Pulmonary artery endothelial cell (primary cell): ENCODE measurements around the gene STUB1. TPM values are rescaled to one million over a fixed set of nuclear protein-coding genes. Genes with fewer than 3 reads are reported as not detected.

ENCODE experiments used
- DNase-seq: peaks from one replicate; pipeline ENCODE4 v3.0.0-alpha.2; 2011; ENCODE audit warnings: low read depth, low spot score
- total RNA-seq: library from RNA; depleted of rRNA; stranded (reverse); fragments of >200 nt; gene quantifications from 2 replicates; pipeline ENCODE4 v1.2.3, GENCODE V29; 2014

Gene STUB1
- total RNA-seq, 1 donor from 2014 or later: 146 TPM

DNA sequence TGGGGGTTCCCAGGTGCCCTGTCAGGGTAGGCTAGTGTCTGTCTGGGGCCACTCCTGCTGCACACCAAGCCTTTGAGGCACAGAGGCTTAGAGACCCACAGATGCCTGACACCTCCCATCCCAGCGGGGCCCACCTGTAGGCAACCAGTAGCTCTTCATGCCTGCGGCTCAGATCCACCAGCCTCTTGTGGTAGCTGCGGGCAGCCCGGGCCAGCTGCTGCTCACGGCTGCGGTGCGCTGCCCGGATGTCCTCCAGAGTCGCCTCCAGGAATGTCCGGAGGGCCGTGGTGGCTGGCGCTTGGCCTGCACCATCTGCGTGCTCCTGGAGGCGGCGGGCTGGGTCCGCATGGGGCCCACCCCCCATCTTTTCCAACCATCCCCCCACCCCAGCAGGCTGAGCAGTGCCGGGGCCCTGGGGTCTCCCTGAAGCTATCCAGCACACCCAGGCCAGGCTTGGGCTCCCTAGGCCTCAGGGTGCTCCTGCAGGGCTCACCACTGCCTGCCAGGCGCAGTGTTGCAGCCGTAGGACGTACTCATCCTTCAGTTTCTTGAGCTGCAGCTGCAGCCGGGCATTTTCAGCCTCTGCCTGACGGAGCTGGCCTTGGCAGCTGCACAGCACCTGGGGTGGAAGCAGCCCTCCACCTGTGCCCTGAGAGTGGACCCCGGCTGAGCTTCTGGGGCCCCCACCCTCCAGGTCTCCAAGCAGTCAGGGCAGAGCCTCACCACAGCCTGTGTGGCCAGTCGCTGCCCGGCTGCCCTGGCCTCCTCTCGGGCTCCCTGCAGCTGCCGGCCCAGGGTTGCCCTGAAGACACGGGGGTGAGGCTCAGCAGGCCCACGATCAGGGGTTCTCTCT, 44.2 kb downstream of the STUB1 start:
- DNase-seq: no peak

DNA sequence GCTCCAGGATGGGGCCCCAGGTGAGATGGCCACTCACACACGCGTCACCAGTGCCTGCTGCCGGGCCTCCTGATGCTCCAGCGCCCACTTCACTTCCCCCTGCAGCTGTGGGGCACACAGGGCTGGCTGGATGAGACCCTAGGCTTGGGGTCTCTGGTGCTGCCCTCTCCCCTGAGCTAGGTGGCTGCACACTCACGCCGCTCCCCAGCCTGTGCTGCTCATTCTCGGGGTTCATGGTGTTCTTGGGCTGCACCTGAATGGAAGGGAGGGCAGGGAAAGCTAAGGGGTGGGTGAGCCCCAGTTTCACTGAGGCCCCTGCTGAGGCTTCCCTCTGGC, 44.8 kb downstream of the STUB1 start:
- no peak for DNase-seq

DNA sequence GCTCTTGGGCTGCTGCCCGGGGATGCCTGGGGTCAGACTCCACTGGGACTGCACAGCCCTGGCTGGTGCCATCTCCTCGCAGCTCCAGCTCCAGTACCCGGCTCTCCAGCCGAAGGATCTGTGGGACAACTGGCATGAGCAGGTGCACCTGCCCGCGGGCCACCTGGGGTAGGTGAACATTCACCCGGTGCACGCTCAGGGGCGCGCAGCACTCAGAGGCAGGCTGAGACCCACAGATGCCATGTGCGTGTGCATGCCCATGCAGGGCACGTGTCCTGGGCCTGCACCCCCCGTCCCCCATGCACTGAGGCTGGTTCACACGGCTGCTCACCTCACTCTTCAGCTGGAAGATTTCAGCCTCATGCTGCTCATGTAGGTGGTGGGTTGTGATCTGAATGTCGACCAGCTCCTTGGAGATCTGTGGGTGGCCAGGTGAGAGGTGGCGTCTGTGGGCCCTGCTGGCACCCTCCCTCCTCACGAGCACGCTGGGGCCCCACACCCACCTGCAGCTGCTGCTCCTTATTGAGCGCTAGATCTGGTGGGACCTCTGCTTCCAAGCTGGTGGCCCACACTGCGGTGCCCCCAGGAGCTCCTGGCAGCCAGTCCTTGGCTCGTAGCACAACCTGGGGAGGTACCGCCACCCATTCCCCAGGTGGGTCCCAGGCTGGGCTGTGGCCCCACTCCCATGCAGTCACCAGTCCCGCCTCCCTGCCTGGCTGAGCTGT, 45.4 kb downstream of the STUB1 start:
- no peak for DNase-seq

DNA sequence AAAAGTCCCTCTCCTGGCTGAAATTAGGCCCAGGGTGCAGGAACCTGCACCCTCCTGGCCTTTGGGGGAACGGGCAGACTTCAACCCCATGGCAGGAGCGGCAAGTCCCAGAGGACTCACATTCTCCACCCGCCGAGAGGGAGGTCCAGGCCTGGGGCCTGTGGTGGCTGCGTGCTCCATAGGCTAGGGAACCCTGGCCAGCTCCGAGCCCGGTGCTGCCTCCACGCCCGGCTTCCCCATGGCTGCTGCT, 45.9 kb downstream of the STUB1 start:
- DNase-seq: no peak

DNA sequence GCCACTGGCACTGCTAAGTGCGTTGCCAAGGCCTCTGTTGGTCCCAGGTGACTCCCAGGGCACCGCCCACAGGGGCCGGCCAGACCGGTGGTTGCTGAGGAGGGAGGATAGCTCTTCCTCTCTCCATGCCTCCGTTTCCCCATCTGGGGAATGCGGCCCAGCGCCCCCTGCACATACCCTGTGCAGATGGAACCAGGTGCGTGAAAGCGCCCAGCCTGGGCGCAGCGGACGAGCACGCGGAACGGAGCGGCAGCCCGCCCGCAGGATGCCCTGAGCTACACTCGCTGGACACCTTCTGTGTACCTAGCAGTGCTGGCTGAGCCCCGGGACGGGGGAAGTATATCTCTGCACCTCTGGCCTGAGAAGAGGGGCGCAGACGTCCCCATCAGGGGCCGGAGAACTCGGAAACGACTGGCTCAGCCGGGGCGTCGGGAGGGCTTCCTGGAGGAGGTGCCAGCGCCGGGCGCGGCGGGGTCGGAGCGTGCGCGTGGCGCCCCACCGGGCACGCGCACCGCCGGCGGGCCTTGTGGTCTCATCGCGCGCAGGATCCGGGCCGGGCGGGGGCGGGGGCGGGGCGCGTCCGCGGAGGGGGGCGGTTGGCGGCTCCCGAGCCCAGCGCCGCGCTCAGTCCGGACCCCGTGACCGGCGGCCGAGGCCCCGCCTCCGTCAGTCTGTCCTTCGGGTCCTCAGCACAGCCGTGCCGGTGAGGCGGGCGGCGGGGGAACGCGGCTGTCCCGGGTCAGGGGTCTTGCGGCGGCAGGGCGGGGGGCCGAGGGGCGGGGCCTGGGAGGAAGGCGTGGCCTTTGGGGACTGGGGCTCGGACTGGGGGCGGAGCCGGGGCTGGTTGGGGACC, 46.5 kb downstream of the STUB1 start, which contains the start of the genes CCDC78 and HAGHL:
TSS of gene CCDC78 (minus strand) at position 6 of the 853 bp plus-strand sequence. CDS start 76 bp downstream, outside the sequence.
TSS of gene HAGHL (plus strand) at position 669 of the 853 bp plus-strand sequence. CDS start 404 bp downstream, outside the sequence.
- no peak for DNase-seq

DNA sequence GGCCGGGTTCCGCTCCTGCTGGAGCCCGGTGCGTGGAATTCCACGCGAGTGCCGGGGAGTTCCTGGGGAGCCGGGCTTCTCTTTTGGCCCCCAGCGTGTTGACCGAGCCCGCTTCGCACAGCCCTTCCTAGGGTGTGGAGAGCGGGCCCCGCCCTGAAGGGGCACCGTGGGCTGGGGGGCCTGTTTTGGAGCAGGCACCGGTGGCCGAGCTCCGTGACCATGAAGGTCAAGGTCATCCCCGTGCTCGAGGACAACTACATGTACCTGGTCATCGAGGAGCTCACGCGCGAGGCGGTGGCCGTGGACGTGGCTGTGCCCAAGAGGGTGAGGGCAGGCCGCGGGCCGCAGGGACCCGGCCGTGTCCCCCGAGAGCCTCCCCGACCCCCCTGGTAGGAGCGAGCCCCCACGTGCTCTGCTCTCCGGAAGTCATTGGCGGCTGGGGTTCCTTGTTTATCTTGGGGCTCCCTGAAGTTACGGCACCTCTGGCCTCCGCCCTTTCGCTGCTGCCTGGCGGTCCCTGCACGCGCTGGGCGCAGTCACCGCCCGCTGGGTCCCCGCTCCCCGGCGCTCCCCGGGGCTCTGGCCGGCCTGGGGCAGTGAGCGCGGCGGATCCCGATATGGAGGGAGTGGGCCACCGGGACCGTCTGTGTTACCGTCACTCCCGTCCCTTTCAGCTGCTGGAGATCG, 47.2 kb downstream of the STUB1 start:
- DNase-seq: no peak

DNA sequence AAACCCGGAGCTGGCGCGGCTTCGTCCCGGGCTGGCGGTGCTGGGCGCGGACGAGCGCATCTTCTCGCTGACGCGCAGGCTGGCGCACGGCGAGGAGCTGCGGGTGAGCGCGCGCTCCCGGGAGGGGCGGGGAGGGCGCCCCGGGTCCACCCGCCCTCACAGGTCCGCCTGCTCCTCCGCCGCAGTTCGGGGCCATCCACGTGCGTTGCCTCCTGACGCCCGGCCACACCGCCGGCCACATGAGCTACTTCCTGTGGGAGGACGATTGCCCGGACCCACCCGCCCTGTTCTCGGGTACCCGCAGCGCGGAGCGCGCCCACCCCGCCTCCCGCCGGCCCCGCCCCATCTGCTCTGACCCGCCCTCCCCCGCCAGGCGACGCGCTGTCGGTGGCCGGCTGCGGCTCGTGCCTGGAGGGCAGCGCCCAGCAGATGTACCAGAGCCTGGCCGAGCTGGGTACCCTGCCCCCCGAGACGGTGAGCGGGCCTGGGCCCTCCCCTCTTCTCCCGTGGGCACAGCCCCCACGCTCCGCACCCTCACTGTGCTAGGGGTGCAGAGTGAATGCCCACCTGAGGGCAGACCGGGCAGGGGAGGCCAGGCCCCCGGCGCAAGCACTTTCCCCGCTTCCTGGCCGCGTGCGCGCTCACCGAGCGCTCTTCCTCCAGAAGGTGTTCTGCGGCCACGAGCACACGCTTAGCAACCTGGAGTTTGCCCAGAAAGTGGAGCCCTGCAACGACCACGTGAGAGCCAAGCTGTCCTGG, 48.1 kb downstream of the STUB1 start:
- DNase-seq: no peak

DNA sequence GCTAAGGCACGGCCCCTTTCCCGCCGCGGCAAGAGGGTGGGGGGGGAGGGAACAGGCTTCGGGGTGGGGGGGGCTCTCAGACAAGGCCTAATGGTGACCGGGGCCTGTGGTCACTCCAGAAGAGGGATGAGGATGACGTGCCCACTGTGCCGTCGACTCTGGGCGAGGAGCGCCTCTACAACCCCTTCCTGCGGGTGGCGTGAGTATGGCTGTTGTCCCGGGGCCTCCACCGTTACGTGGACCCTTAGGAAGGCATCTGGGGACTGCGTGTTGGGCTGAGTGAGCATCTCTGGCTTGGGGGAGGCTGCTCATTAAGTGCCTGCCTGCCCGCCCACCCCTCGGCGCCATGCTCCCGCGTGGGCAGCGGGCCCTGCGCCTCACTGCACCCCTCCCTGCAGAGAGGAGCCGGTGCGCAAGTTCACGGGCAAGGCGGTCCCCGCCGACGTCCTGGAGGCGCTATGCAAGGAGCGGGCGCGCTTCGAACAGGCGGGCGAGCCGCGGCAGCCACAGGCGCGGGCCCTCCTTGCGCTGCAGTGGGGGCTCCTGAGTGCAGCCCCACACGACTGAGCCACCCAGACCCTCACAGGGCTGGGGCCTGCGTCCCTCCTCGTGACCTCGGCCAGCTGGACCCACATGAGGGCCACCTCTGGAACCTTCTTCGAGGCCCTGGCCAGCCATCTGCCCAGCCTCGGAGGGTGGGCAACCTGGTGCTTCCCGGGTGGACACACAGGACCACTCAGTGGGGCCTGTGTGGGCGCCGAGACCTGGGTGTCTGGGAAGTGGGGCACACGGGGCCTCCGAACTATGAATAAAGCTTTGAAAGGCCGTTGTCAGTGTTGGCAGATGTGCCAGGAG, 48.9 kb downstream of the STUB1 start:
- DNase-seq: no peak

DNA sequence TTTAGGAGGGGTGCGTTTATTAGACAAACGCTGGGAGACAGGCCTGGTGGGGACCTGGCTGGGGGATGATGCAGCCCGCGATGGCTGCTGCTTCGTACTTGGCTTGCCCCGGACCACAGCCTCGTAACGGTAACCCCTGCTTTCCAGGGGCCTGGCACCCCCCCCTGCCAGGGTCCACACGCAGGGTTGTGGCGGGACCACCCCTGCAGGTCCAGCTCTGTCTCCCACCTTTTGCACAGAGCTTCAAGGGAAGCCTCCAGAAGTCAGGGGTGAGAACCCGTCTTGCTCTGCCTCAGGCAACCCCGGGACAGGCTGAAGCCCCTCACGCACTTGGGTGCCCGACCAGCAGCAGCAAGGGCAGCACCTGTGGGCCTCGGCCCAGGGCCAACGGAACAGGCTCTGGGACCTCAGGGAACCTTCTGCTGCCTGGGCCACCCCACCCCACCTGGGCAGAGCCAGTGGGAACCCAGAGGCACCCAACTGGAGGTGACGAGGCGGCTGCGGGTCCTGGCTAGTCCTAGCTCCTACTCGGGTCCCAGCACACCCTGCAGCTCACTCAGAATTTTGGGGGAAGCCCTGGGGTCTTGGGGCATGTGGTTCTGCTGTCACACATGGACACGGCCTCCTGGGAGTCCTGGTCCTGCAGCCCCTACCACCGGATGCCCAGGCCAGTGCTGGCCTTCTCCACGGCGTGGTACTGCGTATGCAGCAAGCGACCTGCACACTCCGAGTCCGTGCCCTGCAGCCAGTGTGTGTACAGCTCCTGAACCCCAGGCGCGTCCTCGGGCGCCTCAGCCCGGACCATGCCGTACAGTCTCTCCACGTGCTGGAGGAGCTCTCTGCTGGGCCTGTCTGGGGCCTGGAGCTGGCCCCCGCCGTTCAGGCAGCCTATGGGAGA, 49.8 kb downstream of the STUB1 start:
- DNase-seq: no peak

DNA sequence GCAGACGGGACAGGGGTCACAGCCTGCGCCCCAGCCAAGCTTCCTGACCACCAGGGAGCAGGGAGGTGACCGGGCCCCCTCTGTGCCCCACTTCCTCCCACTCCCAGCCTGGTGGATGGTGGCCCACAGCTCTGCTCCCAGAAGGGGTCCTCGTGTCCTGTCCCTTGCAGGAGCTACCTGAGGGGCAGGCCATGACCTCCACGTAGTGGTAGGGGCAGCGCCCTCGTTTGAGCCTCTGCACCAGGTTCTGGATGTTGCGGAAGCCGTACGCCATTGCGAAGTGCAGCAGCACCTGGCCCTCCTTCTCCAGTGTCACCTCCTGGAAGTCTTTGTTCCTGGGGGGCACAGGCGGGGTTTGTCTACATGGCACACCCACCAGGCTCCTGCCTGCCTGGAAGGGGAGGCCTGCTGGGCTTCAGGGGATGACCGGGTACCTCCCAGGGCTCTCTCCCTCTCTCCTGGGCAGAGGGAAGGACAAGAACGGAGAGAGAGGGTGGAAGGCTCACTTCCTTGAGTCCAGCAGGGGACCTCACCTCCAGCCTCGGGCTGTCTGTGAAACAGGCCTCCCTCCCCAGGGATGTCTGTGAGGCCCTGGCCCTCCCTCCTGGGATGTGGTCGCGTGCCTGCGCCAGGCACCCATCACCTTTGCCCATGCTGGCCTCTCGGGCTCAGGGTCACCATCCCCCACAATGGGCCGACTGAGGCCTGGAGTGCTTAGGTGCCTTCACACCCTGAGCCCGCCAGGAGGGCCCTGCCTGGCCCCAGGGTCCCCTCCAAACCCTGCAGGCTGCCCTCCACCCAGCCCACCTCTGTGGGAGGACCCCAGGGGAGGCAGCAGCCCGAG, 50.7 kb downstream of the STUB1 start:
- no peak for DNase-seq

DNA sequence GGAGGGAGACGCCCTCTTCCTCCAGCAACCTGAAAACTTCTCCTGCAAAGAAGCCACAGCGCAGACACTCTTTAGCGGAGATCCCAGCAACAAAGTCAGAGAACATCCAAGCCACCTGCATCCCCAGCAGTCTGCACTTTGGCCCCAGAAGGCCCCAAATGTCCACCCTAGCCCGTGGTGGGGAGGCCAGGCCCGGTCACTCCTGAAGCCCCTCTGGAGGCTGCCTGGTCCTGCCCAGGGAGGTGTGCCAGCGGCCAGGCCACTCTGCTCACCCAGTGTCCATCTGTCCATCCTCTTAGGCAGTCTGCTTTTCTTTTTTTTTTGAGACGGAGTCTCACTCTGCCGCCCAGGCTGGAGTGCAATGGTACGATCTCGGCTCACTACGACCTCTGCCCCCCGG, 52.1 kb downstream of the STUB1 start:
- DNase-seq: no peak

Other genes with a start within 250 kb of the STUB1 start
- gene CAPN15, start 152.7 kb upstream of the STUB1 start, total RNA-seq: 39.0 and 40.7 TPM in 2 replicates
- not detected in 2 replicates for gene PRR35, start 120.0 kb upstream of the STUB1 start, total RNA-seq
- gene NHLRC4, start 113.4 kb upstream of the STUB1 start, total RNA-seq: 0.71 and 2.1 TPM in 2 replicates
- 21.0 and 24.1 TPM in 2 replicates for gene PIGQ, start 110.4 kb upstream of the STUB1 start, total RNA-seq
- gene RAB40C, start 90.3 kb upstream of the STUB1 start, total RNA-seq: 11.9 and 12.9 TPM in 2 replicates
- gene WFIKKN1, start 49.4 kb upstream of the STUB1 start, total RNA-seq: 0.07 TPM in 2 replicates
- 61.9 and 101 TPM in 2 replicates for gene METTL26, start 44.1 kb upstream of the STUB1 start, total RNA-seq
- 14.2 and 22.3 TPM in 2 replicates for gene MCRIP2, start 38.6 kb upstream of the STUB1 start, total RNA-seq
- 10.7 and 14.8 TPM in 2 replicates for gene WDR90, start 31.0 kb upstream of the STUB1 start, total RNA-seq
- gene RHOT2, start 12.3 kb upstream of the STUB1 start, total RNA-seq: 36.0 and 37.2 TPM in 2 replicates
- gene RHBDL1, start 4.7 kb upstream of the STUB1 start, total RNA-seq: 0.71 and 0.73 TPM in 2 replicates
- gene JMJD8, start 3.9 kb downstream of the STUB1 start, total RNA-seq: 28.8 and 30.9 TPM in 2 replicates
- 4.0 and 4.7 TPM in 2 replicates for gene WDR24, start 10.0 kb downstream of the STUB1 start, total RNA-seq
- gene FBXL16, start 25.4 kb downstream of the STUB1 start, total RNA-seq: 0.04 and 0.20 TPM in 2 replicates
- gene METRN, start 34.7 kb downstream of the STUB1 start, total RNA-seq: 30.9 and 68.3 TPM in 2 replicates
- gene ANTKMT, start 40.7 kb downstream of the STUB1 start, total RNA-seq: 23.1 and 28.8 TPM in 2 replicates
- 1.3 and 1.4 TPM in 2 replicates for gene CCDC78, start 46.0 kb downstream of the STUB1 start, total RNA-seq
- gene HAGHL, start 46.7 kb downstream of the STUB1 start, total RNA-seq: 6.4 and 17.6 TPM in 2 replicates
- 32.9 and 48.5 TPM in 2 replicates for gene CIAO3, start 60.6 kb downstream of the STUB1 start, total RNA-seq
- gene MSLN, start 80.3 kb downstream of the STUB1 start, total RNA-seq: not detected in 2 replicates
- 41.9 and 45.0 TPM in 2 replicates for gene RPUSD1, start 108.0 kb downstream of the STUB1 start, total RNA-seq
- gene CHTF18, start 108.2 kb downstream of the STUB1 start, total RNA-seq: 14.2 and 21.4 TPM in 2 replicates
- gene GNG13, start 120.3 kb downstream of the STUB1 start, total RNA-seq: not detected in 2 replicates